ENCODE measurements around the gene WWP2. TPM values are rescaled to one million over a fixed set of nuclear protein-coding genes. Genes with fewer than 3 reads are reported as not detected.

WWP2 gene
- total and polyA plus RNA-seq, 2 experiments from 2014 or later, result 19.9 to 23.1 TPM

DNA sequence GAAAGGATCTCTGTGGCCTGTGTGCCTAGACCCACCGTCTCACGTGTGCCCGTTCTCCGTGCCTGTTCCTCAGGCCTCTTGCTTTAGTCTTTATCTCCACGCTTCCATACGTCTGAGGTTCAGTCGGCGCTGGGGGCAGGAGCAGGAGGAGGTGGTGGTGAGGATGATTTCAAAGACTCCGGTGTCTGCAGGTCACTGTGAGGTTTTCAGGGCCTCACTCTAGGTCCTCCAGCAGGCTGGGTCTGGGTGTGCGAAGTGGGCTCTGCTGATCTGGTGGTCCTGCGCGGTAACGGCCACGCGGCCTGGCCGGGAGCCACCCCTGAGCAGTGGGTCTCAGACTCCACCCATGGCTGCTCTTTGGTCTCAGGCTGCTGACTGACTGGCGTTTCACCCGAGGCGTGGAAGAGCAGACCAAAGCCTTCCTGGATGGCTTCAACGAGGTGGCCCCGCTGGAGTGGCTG, 174.6 kb downstream of the WWP2 start:
- 95% methylated on average over 21 of the region's 21 CpGs for WGBS (ENCODE audit: low lambda C conversion rate, missing lambda C conversion rate)
- H3K4me2 ChIP-seq, result no peak overlapping the region
- H3K79me2 ChIP-seq, result no peaks in the 10 kb centered on the region
- no peaks in the 10 kb centered on the region for H4K20me1 ChIP-seq (ENCODE audit: insufficient read depth, poor library complexity, severe bottlenecking)
- H3K4me1 ChIP-seq (ENCODE audit: insufficient read depth), result no peaks in the 10 kb centered on the region
- no peaks in the 10 kb centered on the region for H3K36me3 ChIP-seq (replicated peaks; ENCODE audit: insufficient read depth, low read depth)
- DNase-seq (ENCODE audit: low spot score), result no peak
- no peak overlapping the region for H3K27ac ChIP-seq
- no peak overlapping the region for H2AFZ ChIP-seq
- no peak overlapping the region for H3K4me3 ChIP-seq
- no peaks in the 10 kb centered on the region for H3K9me3 ChIP-seq (ENCODE audit: low read depth)
- TF ChIP-seq, protein P1, sequence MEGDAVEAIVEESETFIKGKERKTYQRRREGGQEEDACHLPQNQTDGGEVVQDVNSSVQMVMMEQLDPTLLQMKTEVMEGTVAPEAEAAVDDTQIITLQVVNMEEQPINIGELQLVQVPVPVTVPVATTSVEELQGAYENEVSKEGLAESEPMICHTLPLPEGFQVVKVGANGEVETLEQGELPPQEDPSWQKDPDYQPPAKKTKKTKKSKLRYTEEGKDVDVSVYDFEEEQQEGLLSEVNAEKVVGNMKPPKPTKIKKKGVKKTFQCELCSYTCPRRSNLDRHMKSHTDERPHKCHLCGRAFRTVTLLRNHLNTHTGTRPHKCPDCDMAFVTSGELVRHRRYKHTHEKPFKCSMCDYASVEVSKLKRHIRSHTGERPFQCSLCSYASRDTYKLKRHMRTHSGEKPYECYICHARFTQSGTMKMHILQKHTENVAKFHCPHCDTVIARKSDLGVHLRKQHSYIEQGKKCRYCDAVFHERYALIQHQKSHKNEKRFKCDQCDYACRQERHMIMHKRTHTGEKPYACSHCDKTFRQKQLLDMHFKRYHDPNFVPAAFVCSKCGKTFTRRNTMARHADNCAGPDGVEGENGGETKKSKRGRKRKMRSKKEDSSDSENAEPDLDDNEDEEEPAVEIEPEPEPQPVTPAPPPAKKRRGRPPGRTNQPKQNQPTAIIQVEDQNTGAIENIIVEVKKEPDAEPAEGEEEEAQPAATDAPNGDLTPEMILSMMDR (IDR thresholded peaks at IDR 0.05; ENCODE audit: poor library complexity), result no peak
- no peak for TF ChIP-seq EZH2 (IDR thresholded peaks at IDR 0.05; ENCODE audit: borderline replicate concordance)
- no peak for TF ChIP-seq EZH2phosphoT487 (IDR thresholded peaks at IDR 0.05; ENCODE audit: low read depth, severe bottlenecking, unreplicated experiment)
- H3K9me2 ChIP-seq (replicated peaks; ENCODE audit: insufficient read depth), result no peaks in the 10 kb centered on the region
- no peaks in the 10 kb centered on the region for H3K27me3 ChIP-seq

DNA sequence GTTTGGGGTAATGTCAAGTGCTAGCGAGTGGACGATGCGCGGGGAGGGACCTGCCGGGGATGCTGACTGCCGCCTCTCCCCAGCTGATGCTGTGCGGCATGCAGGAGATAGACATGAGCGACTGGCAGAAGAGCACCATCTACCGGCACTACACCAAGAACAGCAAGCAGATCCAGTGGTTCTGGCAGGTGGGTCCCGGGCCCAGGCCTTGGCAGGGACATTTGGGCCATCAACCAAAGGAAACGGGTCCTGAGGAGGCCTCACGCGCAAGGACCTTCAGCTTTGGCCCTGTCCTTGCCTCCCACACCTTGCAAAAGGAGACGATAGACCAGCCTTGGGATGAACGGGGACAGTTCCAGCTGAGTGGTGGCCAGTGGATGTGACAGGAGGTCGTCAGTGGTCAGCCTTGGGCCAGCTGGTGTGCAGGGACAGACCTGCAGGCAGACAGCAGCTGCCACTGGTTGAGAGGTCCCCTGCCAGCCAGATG, 175.4 kb downstream of the WWP2 start:
- H3K9me2 ChIP-seq (replicated peaks; ENCODE audit: insufficient read depth), result no peaks in the 10 kb centered on the region
- no peaks in the 10 kb centered on the region for H3K9me3 ChIP-seq (ENCODE audit: low read depth)
- no peak overlapping the region for H3K27ac ChIP-seq
- DNase-seq (ENCODE audit: low spot score), result peak; percentile 15
- no peaks in the 10 kb centered on the region for H3K4me1 ChIP-seq (ENCODE audit: insufficient read depth)
- no peaks in the 10 kb centered on the region for H3K79me2 ChIP-seq
- TF ChIP-seq EZH2 (IDR thresholded peaks at IDR 0.05; ENCODE audit: borderline replicate concordance), result no peak
- TF ChIP-seq, protein P1 (IDR thresholded peaks at IDR 0.05; ENCODE audit: poor library complexity), result peak; percentile 30
- WGBS (ENCODE audit: low lambda C conversion rate, missing lambda C conversion rate), result 83% methylated on average over 16 of the region's 16 CpGs
- H4K20me1 ChIP-seq (ENCODE audit: insufficient read depth, poor library complexity, severe bottlenecking), result no peaks in the 10 kb centered on the region
- H3K36me3 ChIP-seq (replicated peaks; ENCODE audit: insufficient read depth, low read depth), result no peaks in the 10 kb centered on the region
- H3K4me3 ChIP-seq, result no peak overlapping the region
- no peak overlapping the region for H3K4me2 ChIP-seq
- H3K27me3 ChIP-seq, result no peaks in the 10 kb centered on the region
- H2AFZ ChIP-seq, result no peak overlapping the region

DNA sequence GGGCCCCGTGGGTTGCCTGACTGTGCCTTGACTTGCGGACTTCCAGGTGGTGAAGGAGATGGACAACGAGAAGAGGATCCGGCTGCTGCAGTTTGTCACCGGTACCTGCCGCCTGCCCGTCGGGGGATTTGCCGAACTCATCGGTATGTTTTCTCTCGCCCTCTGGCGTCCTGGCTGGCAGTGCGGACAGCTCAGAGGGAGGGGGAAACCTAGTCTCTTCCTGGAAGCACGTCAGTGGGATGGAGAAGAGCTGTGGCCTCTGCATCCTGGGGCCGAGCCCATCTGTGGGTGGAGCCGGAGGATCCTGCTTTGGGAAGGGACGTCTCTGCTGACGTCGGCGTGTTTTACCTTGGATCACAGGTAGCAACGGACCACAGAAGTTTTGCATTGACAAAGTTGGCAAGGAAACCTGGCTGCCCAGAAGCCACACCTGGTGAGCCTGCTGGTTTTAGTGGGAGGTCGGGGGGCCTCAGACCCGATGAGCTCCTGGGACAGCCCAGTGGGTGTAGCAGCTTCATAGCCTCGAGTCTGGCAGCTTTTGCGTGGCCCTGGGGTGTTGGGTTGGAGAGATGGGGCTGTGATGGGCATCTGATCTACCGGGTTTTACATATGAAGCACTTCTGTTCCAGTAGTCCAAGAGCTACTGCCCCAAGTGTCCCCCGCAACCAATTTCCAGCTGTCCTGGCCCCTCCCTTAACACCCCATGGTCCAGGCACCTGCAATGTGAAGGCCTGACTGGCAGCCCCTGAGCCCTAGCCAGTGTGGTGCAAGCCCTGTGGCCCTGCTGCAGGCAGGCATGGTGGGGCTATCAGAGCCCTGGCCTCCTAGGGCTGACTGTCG, 177.1 kb downstream of the WWP2 start:
- WGBS (ENCODE audit: low lambda C conversion rate, missing lambda C conversion rate), result 94% methylated on average over 28 of the region's 28 CpGs
- no peaks in the 10 kb centered on the region for H3K36me3 ChIP-seq (replicated peaks; ENCODE audit: insufficient read depth, low read depth)

More for the DNA sequence above, 177.1 kb downstream of the WWP2 start:
- no peaks in the 10 kb centered on the region for H3K79me2 ChIP-seq
- H3K4me3 ChIP-seq, result no peak overlapping the region
- no peaks in the 10 kb centered on the region for H3K27me3 ChIP-seq
- no peak overlapping the region for H2AFZ ChIP-seq
- no peaks in the 10 kb centered on the region for H3K9me3 ChIP-seq (ENCODE audit: low read depth)
- no peaks in the 10 kb centered on the region for H3K9me2 ChIP-seq (replicated peaks; ENCODE audit: insufficient read depth)
- H3K4me2 ChIP-seq, result no peak overlapping the region
- H4K20me1 ChIP-seq (ENCODE audit: insufficient read depth, poor library complexity, severe bottlenecking), result no peaks in the 10 kb centered on the region
- DNase-seq (ENCODE audit: low spot score), result no peak
- TF ChIP-seq EZH2 (IDR thresholded peaks at IDR 0.05; ENCODE audit: borderline replicate concordance) (no peak), EZH2phosphoT487 (IDR thresholded peaks at IDR 0.05; ENCODE audit: low read depth, severe bottlenecking, unreplicated experiment) (no peak)
- TF ChIP-seq, protein P1 (IDR thresholded peaks at IDR 0.05; ENCODE audit: poor library complexity), result no peak
- H3K27ac ChIP-seq, result no peak overlapping the region
- H3K4me1 ChIP-seq (ENCODE audit: insufficient read depth), result peaks cover 4% of the 10 kb centered on the region
